GM12874 (cell line): Measurements from ENCODE around the gene AGBL5.

Experiments
- TF ChIP-seq, protein P1 (sequence below): IDR thresholded peaks from 2 replicates; pipeline ENCODE4 v1.5.1; 2011; ENCODE audit warnings: low read depth, mild to moderate bottlenecking, control low read depth, low read length, moderate library complexity; ENCODE audit not compliant: insufficient read depth

Gene AGBL5

DNA sequence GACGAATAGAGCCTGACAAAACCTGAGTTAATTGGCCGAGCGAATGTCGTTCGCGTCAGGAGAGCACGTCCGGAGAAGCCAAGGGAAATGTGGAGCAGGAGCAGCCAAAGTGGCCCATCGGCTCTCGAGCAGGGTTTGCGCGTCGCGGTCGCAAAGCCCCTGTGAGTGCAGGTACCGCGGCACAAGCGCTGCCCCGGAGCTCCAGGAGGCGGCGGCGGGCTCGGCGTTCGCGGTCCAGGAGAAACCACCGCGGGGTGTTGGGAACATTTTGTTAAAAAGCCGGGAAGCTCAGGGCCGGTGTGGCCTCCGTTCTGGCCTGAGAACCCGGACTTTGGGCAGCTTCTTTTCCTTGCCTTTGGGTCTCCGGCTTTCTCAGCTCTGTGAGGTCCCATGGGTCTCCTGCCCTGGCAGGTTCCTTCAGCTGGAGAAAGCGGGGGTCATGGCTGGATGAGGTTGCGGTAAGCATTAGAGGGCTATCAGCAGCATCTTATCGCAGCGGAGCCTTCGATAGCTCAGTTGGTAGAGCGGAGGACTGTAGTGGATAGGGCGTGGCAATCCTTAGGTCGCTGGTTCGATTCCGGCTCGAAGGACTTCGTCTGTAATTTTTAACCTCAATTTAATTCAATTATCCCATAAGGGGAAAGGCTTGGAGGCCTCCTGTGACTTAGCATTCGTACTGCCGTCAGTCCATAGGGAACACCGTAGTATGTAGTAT is 1.0 kb upstream of the AGBL5 start:
- TF ChIP-seq, protein P1, sequence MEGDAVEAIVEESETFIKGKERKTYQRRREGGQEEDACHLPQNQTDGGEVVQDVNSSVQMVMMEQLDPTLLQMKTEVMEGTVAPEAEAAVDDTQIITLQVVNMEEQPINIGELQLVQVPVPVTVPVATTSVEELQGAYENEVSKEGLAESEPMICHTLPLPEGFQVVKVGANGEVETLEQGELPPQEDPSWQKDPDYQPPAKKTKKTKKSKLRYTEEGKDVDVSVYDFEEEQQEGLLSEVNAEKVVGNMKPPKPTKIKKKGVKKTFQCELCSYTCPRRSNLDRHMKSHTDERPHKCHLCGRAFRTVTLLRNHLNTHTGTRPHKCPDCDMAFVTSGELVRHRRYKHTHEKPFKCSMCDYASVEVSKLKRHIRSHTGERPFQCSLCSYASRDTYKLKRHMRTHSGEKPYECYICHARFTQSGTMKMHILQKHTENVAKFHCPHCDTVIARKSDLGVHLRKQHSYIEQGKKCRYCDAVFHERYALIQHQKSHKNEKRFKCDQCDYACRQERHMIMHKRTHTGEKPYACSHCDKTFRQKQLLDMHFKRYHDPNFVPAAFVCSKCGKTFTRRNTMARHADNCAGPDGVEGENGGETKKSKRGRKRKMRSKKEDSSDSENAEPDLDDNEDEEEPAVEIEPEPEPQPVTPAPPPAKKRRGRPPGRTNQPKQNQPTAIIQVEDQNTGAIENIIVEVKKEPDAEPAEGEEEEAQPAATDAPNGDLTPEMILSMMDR, result peak; percentile 25

- TF ChIP-seq, protein P1, result no peak
These were observed 606 bp downstream of the AGBL5 start for GRCh38 chr2:27051902-27052645.

- TF ChIP-seq, protein P1, result no peak
These were observed 1.9 kb downstream of the AGBL5 start for GRCh38 chr2:27053321-27053720.

DNA sequence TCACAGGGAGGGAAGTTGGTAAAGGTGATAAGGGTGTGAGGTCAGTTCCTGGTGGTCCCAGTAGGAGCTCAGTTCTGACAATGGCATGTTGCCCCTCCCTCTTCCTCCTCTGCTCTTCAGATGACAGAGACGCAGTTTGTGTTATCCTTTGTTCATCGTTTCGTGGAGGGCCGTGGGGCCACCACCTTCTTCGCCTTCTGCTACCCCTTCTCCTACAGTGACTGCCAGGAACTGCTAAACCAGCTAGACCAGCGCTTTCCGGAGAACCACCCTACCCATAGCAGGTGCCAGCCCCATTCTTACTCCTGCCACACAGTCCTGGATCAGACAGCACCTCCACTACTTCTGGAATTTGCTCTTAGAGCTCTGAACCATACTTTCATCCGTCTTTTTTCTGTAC is 2.3 kb downstream of the AGBL5 start:
- TF ChIP-seq, protein P1, result no peak

GRCh38 chr2:27054721-27055120 is 3.3 kb downstream of the AGBL5 start:
- TF ChIP-seq, protein P1, result no peak

DNA sequence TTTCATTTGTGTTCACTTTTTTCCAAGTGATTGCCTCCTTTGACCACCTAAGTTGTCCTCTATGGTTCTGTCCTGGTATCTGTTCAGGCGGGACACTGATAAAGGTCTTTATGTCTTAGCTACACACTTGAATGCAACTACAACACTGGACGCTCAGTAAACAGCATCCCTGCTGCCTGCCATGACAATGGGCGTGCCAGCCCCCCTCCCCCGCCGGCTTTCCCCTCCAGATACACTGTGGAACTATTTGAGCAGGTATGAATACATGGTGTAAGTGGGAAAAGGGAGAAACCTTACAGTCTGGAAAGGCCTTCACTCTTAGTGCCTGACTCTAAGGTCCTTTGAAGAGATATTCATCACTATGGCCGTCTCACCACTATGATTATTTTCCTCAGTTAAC is 5.7 kb downstream of the AGBL5 start:
- TF ChIP-seq, protein P1, result no peak

DNA sequence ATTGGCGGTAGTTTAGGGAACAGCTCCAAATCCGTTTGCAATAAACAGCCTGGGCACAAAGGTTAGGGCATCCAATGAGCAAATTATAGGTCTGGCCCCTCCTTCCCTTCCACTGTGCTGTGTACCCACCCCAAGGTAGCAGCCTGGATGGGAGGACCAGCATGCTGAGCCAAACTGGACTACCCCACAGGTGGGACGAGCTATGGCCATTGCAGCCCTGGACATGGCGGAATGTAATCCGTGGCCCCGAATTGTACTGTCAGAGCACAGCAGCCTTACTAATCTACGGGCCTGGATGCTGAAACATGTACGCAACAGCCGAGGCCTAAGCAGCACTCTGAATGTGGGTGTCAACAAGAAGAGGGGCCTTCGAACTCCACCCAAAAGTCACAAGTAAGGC is 6.7 kb downstream of the AGBL5 start:
- TF ChIP-seq, protein P1, result no peak
